ENCODE measurements around the gene ZNF74.

Gene ZNF74

GRCh38 chr22:20390394-20390907 is 3.5 kb upstream of the ZNF74 start:
- TF ChIP-seq ESRRG (CRISPR knock-in tag; IDR thresholded peaks at IDR 0.05), result no peak
- no peak for TF ChIP-seq GLIS3 (CRISPR knock-in tag; IDR thresholded peaks at IDR 0.05)
- TF ChIP-seq TSHZ2 (CRISPR knock-in tag; IDR thresholded peaks at IDR 0.05), result no peak
- no peak for TF ChIP-seq ZNF70 (CRISPR knock-in tag; IDR thresholded peaks at IDR 0.05)
- TF ChIP-seq SNAI2 (CRISPR knock-in tag; IDR thresholded peaks at IDR 0.05), result no peak
- TF ChIP-seq, protein P1, sequence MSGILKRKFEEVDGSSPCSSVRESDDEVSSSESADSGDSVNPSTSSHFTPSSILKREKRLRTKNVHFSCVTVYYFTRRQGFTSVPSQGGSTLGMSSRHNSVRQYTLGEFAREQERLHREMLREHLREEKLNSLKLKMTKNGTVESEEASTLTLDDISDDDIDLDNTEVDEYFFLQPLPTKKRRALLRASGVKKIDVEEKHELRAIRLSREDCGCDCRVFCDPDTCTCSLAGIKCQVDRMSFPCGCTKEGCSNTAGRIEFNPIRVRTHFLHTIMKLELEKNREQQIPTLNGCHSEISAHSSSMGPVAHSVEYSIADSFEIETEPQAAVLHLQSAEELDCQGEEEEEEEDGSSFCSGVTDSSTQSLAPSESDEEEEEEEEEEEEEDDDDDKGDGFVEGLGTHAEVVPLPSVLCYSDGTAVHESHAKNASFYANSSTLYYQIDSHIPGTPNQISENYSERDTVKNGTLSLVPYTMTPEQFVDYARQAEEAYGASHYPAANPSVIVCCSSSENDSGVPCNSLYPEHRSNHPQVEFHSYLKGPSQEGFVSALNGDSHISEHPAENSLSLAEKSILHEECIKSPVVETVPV (CRISPR knock-in tag; IDR thresholded peaks at IDR 0.05), result no peak
- no peak for TF ChIP-seq CSDC2 (CRISPR knock-in tag; IDR thresholded peaks at IDR 0.05)
- TF ChIP-seq ZNF565 (CRISPR knock-in tag; conservative IDR thresholded peaks at IDR 0.05; ENCODE audit: low read depth), result no peak
- no peak for TF ChIP-seq ISL1 (CRISPR knock-in tag; IDR thresholded peaks at IDR 0.05)
- TF ChIP-seq PATZ1 (CRISPR knock-in tag; IDR thresholded peaks at IDR 0.05; ENCODE audit: borderline replicate concordance), result no peak
- TF ChIP-seq CREB5 (CRISPR knock-in tag; IDR thresholded peaks at IDR 0.05; ENCODE audit: low read depth), result no peak
- no peak for TF ChIP-seq OSR1 (CRISPR knock-in tag; IDR thresholded peaks at IDR 0.05)
- TF ChIP-seq RARB (CRISPR knock-in tag; IDR thresholded peaks at IDR 0.05), result no peak
- TF ChIP-seq, protein P2, sequence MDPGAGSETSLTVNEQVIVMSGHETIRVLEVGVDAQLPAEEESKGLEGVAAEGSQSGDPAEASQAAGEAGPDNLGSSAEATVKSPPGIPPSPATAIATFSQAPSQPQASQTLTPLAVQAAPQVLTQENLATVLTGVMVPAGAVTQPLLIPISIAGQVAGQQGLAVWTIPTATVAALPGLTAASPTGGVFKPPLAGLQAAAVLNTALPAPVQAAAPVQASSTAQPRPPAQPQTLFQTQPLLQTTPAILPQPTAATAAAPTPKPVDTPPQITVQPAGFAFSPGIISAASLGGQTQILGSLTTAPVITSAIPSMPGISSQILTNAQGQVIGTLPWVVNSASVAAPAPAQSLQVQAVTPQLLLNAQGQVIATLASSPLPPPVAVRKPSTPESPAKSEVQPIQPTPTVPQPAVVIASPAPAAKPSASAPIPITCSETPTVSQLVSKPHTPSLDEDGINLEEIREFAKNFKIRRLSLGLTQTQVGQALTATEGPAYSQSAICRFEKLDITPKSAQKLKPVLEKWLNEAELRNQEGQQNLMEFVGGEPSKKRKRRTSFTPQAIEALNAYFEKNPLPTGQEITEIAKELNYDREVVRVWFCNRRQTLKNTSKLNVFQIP (CRISPR knock-in tag; IDR thresholded peaks at IDR 0.05; ENCODE audit: borderline replicate concordance, low read depth), result no peak
- no peak for TF ChIP-seq ZFP3 (CRISPR knock-in tag; IDR thresholded peaks at IDR 0.05)
- no peak for ATAC-seq

DNA sequence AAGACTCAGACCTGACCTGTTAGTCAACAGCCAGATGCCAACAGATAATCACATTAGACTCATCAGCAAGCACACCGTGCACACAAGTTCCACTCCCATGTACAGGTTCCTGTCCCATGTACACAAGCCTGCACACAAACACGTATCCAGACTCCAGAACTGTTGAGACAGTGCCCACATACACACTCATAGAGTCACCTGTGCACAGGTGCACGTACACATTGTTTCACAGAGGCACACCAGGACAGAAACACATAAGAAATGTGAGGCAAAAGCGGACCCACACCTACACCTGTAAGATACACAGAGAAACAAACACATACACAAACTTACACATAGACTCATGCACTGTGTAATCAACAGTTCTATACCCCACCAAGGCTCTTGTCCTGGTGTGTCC is 2.7 kb upstream of the ZNF74 start:
- no peak for ATAC-seq
- TF ChIP-seq RARB (CRISPR knock-in tag; IDR thresholded peaks at IDR 0.05) (no peak), ISL1 (CRISPR knock-in tag; IDR thresholded peaks at IDR 0.05) (no peak), BACH2 (CRISPR knock-in tag; IDR thresholded peaks at IDR 0.05; ENCODE audit: borderline replicate concordance) (no peak), CSDC2 (CRISPR knock-in tag; IDR thresholded peaks at IDR 0.05) (no peak), TOX (CRISPR knock-in tag; IDR thresholded peaks at IDR 0.05; ENCODE audit: borderline replicate concordance) (no peak), ESRRG (CRISPR knock-in tag; IDR thresholded peaks at IDR 0.05) (no peak), ZFP30 (CRISPR knock-in tag; IDR thresholded peaks at IDR 0.05) (no peak), GLIS3 (CRISPR knock-in tag; IDR thresholded peaks at IDR 0.05) (no peak), ZNF565 (CRISPR knock-in tag; conservative IDR thresholded peaks at IDR 0.05; ENCODE audit: low read depth) (no peak), CREB5 (CRISPR knock-in tag; IDR thresholded peaks at IDR 0.05; ENCODE audit: low read depth) (no peak), TSHZ2 (CRISPR knock-in tag; IDR thresholded peaks at IDR 0.05) (no peak), ZNF8 (CRISPR knock-in tag; IDR thresholded peaks at IDR 0.05) (no peak), SNAI2 (CRISPR knock-in tag; IDR thresholded peaks at IDR 0.05) (no peak), ZNF70 (CRISPR knock-in tag; IDR thresholded peaks at IDR 0.05) (no peak), ZFP3 (CRISPR knock-in tag; IDR thresholded peaks at IDR 0.05) (no peak), ARNTL (CRISPR knock-in tag; IDR thresholded peaks at IDR 0.05; ENCODE audit: borderline replicate concordance, low read depth) (no peak), TCF4 (CRISPR knock-in tag; IDR thresholded peaks at IDR 0.05; ENCODE audit: borderline replicate concordance) (no peak)
- TF ChIP-seq, protein P1 (CRISPR knock-in tag; IDR thresholded peaks at IDR 0.05), result no peak
- TF ChIP-seq, protein P2 (CRISPR knock-in tag; IDR thresholded peaks at IDR 0.05; ENCODE audit: borderline replicate concordance, low read depth), result no peak
